RWPE1 (cell line): ENCODE results near the gene MFNG.

Experiments
- CTCF ChIA-PET: fragments of 350-600 bp; sonication (Branson Sonifier 250); formaldehyde crosslinking; extraction: SDS; loops from one replicate; lab custom pipeline; 2021; lab: Yijun Ruan, JAX
- POLR2A ChIA-PET: fragments of 400-600 bp; formaldehyde crosslinking; extraction: SDS; loops from one replicate; lab custom pipeline; 2020; ENCODE audit warnings: antibody characterized with exemption; ENCODE audit not compliant: low non-redundant PET; lab: Yijun Ruan, JAX
- DNase-seq: peaks from one replicate; pipeline ENCODE4 v3.0.0; 2012; ENCODE audit warnings: low spot score
- H3K27ac ChIP-seq: fragments of 450-650 bp; 2 replicates; pipeline ENCODE4 v1.5.1; 2017
- TF ChIP-seq, protein P1 (sequence below): fragments of 450-650 bp; conservative IDR thresholded peaks from 2 replicates; pipeline ENCODE4 v1.5.1; 2017; ENCODE audit warnings: low read depth, mild to moderate bottlenecking

The MFNG gene

DNA sequence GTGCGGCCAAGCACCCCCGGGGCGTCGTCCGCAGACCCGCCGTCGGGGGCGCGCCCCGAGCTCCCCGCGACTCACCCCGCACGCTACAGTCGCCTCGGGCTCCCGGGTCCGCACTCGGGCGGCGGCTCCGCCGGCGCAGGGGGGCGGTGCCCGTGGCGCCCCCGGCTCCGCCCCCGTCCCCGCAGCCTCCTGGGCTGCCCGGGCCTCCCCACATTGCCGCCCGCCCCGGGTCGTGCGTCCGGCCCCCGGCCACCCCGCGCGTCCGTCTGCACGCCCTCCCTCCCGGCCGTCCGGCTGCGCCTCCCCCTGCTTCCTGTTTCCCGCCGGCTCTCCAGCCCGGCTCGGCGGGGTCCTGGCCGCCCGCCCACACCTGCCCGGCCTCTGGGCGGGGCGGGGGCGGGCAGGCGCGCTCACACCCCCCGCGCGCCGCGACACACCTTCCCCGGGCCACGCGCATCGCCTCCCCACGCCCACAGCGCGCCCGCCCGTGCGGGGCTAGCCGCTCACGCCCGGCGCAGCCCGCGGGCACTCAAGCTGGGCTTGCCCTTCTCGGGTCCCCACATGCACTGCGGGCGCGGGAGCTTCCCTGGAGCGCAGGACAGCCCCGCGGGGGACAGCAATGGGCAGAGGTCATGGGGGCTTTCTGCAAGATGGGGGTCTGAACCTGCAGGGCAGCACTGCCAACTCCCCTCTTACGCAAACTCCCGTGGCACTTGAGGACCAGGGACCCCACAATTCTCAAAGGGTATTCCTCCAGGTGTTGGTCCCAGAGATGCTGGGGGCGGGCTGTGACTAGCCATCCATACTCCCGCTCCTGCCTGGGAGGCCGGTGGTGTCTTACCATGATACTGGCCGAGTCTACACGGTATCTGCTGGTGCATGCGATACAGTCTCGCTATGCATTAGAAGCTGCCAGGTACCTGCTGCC lies 33.3 kb upstream of the MFNG start, which contains the start of gene CARD10:
CARD10 (minus strand) TSS at position 148 of the 928 bp plus-strand sequence. CDS start 215 bp downstream, outside the sequence.
- ChIA-PET CTCF (interaction anchor here (1.0 kb wide), 1 partner anchor 19 kb away, joined by 3 read pairs; no protein-coding TSS in a partner anchor), POLR2A (interaction anchor here (0.6 kb wide), 1 partner anchor 17 kb away, joined by 3 read pairs; no protein-coding TSS in a partner anchor)
- peak within 1 kb of the TSS; percentile 92 for H3K27ac ChIP-seq
- DNase-seq: no peak
- TF ChIP-seq, protein P1, sequence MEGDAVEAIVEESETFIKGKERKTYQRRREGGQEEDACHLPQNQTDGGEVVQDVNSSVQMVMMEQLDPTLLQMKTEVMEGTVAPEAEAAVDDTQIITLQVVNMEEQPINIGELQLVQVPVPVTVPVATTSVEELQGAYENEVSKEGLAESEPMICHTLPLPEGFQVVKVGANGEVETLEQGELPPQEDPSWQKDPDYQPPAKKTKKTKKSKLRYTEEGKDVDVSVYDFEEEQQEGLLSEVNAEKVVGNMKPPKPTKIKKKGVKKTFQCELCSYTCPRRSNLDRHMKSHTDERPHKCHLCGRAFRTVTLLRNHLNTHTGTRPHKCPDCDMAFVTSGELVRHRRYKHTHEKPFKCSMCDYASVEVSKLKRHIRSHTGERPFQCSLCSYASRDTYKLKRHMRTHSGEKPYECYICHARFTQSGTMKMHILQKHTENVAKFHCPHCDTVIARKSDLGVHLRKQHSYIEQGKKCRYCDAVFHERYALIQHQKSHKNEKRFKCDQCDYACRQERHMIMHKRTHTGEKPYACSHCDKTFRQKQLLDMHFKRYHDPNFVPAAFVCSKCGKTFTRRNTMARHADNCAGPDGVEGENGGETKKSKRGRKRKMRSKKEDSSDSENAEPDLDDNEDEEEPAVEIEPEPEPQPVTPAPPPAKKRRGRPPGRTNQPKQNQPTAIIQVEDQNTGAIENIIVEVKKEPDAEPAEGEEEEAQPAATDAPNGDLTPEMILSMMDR: no peak

DNA sequence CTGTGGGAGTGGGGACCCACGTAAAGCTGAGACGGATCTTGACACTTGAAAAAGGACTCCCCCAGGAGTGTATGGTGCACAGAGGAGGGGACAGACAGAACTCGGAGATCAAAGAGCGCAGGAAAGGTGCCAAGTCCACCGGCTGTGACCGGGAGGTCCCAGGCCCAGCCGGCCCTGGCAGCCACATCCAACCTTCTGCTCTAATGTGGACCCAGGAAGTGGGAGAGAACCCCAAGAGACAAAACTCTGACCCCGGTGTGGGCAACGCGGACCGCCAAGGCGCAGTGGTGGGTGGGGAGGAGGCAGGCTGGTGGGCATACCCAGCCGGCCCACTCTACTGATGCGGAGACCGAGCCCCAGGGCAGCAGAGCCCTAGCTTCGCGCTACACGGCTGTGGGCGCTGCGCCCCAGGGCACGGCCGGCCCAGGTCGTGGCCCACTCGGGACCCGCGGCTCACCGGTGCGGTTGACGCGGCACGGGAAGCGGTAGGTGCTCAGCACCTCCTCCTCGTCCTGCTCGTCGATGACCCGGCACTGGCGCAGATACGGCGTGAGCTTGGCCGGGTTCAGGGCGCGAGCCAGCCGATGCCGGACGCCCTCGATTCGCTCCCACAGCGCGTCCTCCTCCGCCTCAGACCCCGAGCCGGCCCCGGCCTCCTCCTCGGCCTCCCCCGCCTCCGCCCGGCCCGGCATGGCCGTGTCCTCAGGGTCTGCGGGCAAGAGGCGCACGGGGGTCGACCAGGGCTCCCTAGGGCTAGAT lies 32.5 kb upstream of the MFNG start:
- POLR2A ChIA-PET: interaction anchor here (0.6 kb wide), 1 partner anchor 17 kb away, joined by 3 read pairs; no protein-coding TSS in a partner anchor
- H3K27ac ChIP-seq: peak overlapping the region; percentile 92
- DNase-seq: no peak
- TF ChIP-seq, protein P1: no peak
- CTCF ChIA-PET: no interaction called here

DNA sequence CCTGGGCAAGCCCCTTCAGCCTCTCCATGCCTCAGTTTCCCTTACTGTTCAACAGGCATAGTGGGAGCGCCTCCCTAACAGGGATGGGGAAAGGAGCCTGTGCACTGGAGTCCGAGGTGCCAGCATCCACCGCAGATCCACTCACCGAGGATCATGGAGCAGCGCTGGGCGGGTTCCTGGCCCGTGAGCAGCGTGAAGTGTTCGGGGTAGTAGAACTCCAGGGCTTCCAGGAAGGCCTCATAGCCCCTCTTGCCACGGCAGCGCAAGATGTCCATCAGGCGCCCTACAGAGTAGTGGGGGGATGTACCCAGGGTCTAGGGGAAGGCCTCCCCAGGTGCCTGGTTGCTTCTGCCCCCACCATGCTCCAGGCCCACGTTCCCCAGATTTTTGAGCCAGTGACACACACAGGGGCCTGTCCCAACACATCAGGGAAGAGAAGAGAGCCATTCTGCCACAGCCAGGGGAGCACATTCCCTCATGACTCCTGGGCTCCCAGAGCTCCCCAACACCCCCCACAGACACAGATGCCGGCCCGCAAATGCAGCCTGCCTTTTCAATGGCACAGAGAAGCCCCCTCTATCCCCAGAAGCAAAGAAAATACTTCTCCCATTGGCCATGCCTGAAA lies 31.8 kb upstream of the MFNG start:
- TF ChIP-seq, protein P1: no peak
- POLR2A ChIA-PET: no interaction called here

DNA sequence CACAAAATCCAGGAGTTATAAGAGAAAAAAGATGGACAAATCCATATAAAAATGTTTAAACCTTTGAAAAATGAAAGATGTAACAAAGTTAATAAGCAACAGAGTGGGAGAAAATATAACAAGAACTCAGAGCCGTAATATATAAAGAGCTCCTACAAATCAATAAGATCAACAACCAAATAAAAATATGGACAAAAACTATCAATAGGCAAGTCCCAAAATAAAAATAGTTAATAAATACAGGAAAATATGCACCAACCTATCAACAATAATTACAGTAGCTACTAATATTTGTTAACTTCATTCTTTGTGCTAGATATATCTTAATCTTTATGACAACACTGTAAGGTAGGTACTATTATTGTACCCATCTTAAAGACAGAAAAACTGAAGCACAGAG lies 30.3 kb upstream of the MFNG start:
- no peak for DNase-seq
- CTCF ChIA-PET: no interaction called here
- TF ChIP-seq, protein P1: no peak
- POLR2A ChIA-PET: no interaction called here
- H3K27ac ChIP-seq: peak overlapping the region; percentile 96; the same call in 1 of the 2 replicates

More for the DNA sequence above, 31.8 kb upstream of the MFNG start:
- peak overlapping the region; percentile 92 for H3K27ac ChIP-seq
- no peak for DNase-seq
- CTCF ChIA-PET: no interaction called here

DNA sequence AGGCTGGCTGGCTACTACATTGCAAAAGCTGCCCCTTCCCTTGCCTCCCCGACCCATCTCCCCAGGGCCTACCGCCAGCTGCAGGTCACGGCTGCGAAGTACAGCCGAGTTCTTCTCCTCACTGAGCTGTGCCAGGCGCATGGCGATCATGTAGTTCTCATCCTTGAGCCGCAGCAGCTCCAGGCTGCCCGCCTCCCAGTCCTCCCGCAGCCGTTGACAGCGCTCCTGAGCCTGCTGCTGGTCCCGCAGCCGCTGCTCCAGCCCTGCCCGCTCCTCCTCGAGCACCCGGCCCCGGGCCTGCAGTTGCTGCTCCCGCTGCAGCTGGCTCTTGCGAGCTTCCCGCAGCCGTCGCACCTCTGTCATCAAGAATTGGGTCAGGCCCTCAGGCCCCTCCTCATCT lies 29.7 kb upstream of the MFNG start:
- CTCF ChIA-PET: no interaction called here
- TF ChIP-seq, protein P1: no peak

More for the DNA sequence above, 29.7 kb upstream of the MFNG start:
- H3K27ac ChIP-seq: peak overlapping the region; percentile 96
- POLR2A ChIA-PET: no interaction called here
- DNase-seq: no peak
